Stimulated activated CD4-positive, alpha-beta T cell treated with anti-CD3 and anti-CD28 coated beads, Interleukin-15, amount 100 ng/mL, for 1 hour (primary cell): ENCODE results near the gene SLC25A30.
"Not testable (repeated sequence)": the region's sequence is repeated elsewhere in the genome, so short reads cannot be mapped to it uniquely, and the experiment has no call there.

Source experiments
- DNase-seq, 2 donors: peaks; one replicate each; pipeline ENCODE4 v3.0.0-alpha.2; 2020; ENCODE audit warnings: low read depth in 1 of 2, low spot score in 1 of 2

Gene SLC25A30

DNA sequence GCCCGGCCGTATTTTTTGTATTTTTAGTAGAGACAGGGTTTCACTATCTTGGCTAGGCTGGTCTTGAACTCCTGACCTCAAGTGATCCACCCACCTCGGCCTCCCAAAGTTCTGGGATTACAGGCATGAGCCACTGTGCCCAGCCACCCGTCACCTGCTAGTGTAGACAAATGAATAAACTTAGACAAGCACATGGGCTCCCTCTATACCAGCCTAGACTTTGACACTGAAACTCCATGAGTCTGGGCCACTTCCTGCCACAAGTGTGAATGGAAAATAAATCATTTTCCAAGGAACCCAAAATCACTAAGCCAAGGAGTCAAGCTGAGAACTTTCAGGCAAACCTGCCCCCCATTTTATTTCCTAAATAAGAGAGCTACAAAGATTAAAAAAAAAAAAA, 50.2 kb downstream of the SLC25A30 start:
- DNase-seq, result no peak

DNA sequence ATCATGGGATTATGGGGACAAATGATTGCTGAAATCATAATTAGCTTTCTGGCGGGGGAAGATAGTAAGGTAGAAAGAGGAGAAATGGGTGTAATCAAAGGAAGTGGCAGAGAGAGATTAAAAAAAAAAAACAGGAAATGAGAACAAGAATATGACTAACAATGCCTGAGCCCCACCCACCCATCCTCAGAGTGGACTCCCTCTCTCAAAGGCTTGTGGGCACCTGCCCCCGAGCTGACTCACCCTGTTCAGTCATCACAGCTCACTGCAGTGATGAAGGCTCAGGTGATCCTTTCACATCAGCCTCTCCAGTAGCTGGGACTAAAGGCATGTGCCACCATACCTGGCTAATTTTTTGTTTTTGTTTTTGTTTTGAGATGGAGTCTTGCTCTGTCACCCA, 50.8 kb downstream of the SLC25A30 start:
- peak; percentile 70 to 74 for DNase-seq

DNA sequence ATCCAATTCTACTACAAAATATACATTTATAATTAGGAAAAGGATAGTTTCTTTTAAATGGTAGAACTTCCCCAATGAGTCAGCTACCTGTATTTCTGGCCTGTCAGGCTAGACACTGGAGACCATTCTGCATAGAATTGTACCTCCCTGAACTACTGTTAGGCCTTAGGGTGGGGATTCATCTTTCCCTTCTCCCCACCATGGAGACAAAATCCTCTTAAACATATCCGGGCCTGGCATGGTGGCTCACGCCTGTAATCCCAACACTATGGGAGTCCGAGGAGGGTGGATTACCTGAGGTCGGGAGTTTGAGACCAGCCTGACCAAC, 52.7 kb downstream of the SLC25A30 start:
- DNase-seq, result no peak

DNA sequence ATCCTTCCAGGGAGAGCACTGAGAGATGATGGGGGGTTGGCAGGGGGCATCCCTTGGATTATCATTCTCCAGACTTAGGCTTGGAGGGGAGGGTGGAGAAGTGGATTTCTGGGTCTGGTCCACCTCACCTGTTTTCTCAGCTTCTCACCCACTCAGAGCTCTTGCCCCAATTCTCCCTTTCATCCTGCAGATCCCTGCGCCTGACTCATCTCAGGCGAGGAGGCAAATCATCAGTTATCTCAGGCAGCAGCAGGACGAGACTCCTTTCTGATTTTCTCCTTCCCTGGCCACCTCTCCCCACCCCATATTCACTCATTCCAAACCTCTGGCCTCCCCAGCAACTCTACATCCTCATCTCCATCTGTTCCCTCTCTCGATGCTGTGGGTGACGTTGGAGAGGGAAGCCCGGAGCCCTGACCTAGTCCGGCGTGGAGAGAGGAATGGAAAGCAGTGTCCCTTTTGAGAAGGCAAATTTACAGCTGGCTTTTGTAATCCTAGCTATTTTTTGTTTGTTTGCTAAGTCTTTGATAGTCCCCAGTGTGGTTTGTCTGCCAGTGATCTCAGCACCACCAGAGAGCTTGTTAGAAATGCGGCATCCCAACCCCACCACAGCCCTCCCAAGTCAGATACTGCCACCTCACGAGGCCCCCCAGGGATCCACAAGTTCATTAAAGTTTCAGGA, 53.2 kb downstream of the SLC25A30 start:
- DNase-seq, result no peak

DNA sequence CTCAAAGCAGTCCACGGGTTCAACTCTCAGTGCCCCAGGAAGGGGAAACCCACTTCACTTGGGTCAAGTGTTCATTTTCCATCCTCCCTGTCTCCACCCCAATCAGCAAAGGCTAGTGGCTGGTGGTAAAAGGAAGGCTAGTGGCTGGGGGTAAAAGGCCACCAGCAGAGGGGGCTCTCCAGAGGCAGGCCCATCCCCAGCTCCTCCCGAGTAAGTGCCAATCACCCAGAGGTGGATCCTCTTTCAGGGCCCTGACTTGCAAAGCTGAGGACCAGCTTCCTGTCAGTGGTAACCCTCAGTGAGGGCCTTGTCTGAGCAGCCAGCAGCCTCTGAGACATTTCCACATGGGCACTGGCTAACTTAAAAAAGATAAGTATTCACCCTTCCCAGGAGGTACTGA, 55.2 kb downstream of the SLC25A30 start:
- no peak for DNase-seq

DNA sequence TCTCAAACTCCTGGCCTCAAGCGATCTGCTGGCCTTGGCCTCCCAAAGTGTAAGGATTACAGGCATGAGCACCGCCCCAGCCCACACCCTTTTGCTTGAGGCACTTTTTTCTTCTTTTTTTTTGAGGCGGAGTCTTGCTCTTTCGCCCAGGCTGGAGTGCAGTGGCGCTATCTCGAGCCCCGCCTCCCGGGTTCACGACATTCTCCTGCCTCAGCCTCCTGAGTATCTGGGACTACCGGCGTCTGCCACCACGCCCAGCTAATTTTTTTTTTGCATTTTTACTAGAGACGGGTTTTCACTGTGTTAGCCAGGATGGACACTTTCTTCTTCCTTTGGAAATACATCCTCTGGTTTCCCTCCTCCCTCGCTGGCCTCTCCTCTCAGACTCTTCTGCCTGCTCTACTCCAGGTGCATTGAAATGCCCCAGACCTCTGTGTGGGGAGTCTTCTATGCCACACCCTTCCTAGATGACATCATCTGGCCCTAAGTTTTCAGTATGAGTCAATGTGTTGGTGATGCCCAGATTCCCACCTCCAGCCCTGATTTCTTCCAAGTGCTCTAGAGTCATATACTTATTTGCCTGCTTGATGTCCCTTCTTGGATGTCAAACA, 56.5 kb downstream of the SLC25A30 start:
- DNase-seq, result no peak

- DNase-seq, result no peak
Observed at GRCh38 chr13:45356966-45357672, 61.1 kb downstream of the SLC25A30 start.

- DNase-seq, result no peak
Observed at GRCh38 chr13:45353895-45354294, 64.3 kb downstream of the SLC25A30 start.

GRCh38 chr13:45352031-45352430, 66.1 kb downstream of the SLC25A30 start:
- no peak for DNase-seq

GRCh38 chr13:45350152-45350551, 68.0 kb downstream of the SLC25A30 start:
- DNase-seq, result no peak

DNA sequence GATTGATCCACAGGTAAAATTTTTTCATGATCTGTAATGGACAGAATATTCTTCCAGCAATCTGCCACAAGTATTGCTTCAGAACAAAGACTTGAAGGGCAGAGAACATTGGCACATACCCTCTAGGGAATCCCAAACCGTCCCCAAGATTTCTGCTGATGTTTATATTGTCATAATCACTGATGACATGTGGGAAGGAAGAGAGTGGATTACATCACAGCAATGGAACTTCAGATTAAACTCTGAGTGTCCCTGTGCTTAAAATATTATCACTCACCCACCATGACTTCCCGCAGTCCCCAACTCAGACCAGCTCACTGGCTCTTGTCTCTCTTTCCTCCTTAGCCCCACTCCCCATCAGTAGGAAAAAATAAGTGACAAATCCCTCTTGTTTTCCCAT, 68.7 kb downstream of the SLC25A30 start:
- no peak for DNase-seq

GRCh38 chr13:45344064-45344463, 74.1 kb downstream of the SLC25A30 start:
- not testable (repeated sequence) for DNase-seq
